GM19395 (cell line): Measurements from ENCODE around the gene DAB2IP.

Experiments used
- ATAC-seq: cut with Tn5 transposase; IDR thresholded peaks from one replicate; pipeline ENCODE4 v1.9.1; 2021; ENCODE audit warnings: mild to moderate bottlenecking, moderate library complexity; ENCODE audit not compliant: unreplicated experiment

Gene DAB2IP

DNA sequence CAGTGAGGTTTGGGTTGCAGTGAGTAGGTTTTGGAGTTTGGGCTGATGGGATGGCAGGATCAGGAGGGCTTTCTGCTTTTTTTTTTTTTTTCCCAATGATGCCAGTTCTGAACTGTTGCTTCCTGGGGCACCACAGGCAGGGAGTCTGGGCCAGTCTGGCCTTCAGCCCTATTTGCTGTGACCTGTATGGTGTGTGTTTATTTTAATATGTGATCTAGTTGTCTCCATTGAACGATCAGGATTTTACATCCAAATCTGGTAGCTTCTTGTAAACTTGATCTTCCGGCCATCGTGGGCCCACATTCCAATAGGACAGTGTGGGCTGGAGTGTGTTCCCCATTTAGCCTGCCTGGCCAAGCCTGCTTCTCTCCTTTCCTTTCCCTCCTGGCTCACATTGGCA is 25.8 kb upstream of the DAB2IP start:
- ATAC-seq, result no peak

DNA sequence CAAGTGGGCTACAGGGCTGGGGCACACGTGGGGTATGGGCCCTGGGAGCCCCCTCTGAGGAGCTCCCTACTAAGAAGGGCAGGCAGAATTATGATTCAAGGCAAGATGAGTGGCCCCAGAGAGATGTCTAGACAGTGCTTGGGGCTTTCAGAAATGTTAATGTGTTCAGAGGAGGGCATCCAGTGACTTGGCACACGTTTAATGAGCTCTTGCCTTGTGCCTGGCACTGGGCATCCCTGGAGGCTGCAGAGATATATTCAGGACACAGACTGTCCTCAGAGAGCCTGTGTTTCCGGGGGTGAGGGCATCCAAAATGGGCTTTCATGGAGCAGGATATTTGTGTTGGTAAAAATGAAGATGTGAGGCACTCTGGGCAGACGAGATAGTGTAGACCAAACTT is 25.4 kb upstream of the DAB2IP start:
- no peak for ATAC-seq

DNA sequence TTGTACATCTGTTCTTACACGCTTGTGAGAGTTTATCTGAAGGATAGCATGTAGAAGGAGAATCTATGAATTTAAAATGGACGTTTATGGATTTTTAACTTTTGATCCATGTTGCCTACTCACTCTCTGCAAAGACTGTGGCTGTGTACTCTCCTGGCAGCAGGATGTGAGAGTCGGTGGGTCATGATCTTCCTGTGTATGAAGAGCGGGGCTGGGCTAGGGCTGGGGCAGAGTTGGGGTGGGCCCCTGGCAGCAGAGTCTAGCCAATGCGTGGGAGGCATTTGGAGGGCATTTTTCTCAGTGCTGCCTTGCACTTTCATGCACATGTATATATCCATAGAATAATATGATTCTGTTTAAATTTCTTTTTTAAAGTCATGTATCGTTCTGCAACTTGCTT is 24.0 kb upstream of the DAB2IP start:
- no peak for ATAC-seq

DNA sequence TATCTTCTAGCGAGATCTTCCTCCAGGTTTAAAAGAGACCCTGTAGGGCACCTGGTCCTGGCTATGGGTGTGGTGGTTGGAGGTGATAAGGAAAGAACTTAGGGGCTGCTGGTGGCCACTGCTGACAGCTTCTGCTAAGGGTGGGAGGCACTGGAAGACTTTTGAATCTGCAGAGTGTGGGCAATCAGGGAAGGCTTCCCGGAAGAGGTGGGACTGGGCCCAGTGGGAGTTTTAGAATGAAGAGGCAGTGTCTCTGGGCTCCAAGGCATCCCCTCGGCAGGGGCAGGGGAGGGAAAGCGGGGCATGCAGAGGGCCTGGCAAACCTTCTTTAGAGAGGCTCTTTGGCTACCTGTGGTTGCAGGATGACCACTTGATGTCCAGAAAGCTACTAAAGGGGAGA is 23.0 kb upstream of the DAB2IP start:
- ATAC-seq, result no peak

DNA sequence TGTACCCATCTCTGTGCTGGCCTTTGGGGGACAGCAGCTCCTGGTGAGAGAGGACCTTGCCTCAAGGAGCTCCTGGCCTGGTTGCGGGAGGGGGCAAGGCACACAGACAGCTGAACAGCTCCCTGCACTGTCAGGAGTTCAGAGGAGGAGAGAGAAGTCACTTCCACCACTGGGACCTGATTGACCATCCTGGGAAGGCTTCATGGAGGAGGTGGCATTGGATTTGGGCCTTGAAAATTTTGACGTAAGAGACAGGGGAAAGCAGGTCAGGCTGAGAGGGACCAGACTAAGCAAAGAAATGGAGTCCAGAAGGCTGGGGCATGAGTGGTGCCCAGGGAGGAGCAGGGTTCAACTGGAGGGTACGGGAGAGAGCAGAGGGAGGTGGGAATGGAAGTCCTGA is 20.3 kb upstream of the DAB2IP start:
- ATAC-seq, result no peak

DNA sequence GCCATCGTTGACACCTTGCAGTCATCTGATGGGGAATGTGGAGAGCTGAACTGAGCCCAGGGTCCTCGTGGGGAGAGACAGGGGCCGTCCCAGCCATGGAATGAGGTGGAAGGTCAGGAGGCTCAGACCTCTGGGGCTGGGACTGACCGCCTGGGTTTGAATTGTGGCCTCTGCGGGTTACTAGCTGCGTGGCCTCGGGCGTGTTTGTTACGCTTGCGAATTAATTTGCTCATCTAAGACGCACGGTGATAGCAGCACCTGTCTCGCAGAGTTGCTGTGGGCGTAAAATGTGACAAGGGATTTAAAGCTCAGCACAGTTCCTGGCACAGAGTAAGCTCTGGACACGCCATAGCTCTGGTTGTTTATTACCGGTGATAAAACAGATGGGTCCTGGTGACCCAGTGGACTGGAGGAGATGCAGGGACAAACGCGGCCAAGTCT is 19.4 kb upstream of the DAB2IP start:
- no peak for ATAC-seq

DNA sequence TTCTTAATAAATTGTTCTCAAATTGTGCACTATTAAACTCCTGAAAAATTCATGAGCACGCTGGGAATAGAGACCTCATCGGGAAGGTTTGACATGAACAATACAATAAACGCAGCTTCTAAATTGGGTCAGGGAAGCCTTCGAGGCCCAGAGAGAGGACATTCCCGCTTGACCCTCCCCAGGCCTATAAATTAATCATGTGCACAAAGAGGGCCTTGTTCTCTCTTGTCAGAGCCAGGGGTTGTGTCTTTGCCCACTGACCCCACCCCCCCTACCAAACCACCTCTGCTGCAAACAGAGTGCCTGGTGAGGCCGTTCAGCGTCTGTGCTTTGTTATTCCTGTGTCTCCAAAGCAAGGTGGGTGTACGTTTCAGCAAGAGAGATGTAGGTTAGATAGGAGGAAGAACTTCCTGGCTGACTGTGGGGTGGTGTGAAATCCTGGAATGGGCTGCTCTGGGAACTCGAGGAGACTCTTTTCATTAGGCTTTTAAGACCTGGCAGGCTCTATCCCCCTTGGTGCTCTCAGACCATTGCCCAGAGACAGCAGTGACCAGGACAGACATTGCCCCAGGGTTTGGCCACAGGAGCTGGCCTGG is 18.2 kb upstream of the DAB2IP start:
- no peak for ATAC-seq

DNA sequence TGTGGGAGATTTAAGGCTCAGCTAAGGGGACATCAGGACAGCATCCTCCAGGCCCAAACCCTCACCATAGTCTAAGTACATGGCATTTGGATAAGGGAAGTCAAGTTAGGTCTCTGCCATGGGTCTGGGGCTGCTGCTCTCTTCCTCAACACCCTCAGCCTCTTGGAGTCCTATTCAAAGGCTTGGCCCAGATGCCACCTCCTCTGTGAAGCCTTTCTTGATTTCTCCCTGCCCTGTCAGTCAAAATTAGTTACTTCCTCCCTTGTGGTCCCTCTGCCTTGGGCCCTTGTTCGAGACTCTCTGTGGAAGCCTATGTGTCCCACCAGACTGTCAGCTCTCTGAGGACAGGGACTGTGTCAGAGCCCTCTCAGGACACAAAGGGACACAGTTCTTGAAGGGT is 17.7 kb upstream of the DAB2IP start:
- ATAC-seq, result no peak

DNA sequence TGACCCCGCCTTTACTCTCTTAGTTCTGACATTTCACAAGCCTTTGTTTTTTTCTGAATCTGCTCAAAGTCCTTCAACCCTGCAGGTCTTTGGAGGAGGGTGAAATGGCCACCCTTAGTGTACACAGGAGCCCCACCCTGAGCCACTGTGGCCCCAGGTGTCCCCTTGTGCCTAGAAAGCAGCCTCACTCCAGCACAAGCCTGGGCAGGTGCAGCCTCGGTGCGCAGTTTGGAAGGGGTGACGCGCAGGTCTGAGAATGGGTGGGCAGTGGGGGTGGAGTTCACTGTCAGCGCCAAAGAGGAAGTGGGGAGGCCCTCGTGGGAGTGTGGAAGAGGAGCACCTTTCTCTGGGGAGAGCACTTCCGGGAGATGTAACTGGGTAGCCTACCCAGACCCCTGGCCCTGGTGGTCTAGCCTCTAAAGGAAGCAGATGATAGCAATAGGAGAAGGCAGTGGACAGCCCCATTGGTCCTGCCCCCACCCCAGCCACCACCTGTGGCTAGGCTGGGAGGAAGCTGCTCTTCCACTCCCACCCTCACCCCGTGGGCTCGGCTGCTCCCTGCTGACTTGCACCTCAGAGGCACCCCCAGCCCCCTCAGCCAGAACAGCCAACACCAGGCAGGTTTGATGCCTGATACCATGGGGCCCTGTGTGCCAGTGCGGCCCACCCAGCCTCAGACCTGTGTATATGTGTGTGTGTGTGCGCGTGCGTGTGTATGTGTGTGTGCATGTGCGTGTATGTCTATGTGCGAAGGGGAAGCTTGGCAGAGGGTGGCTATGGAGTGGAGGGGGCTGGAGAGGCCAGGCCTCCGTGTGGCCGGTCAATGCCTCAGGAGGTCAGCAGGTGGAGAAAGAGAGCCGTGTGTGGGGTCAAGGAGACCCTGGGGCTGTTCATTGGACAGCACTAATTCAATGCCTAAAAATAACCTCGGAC is 16.8 kb upstream of the DAB2IP start:
- no peak for ATAC-seq

DNA sequence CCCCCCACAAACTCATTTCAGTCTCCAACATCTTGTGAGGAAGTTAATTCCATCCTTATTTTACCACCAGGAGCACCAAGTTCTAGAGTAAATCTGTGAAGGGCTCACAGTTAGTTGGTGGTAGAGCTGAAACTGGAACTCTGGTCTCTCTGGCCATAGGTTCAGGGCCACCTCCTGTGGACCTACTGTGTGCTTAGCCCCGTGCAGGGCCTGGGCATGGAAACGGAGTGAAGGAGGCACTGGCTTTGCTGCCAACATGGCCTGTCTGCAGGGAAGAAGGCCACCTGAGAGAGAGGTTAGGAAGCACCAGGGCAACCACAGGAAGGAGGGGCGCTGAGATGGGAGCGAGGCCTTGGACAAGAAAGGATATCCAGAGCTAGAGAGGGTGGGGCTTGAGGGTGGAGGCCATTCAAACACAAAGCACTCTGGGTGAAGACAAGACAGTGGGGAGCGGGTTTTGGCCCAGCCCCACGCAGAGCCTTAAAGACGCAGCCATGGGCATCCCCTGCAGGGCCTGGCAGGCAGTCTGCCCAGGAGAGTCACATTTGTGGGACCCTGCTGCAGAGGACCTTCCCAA is 16.0 kb upstream of the DAB2IP start:
- ATAC-seq, result no peak

DNA sequence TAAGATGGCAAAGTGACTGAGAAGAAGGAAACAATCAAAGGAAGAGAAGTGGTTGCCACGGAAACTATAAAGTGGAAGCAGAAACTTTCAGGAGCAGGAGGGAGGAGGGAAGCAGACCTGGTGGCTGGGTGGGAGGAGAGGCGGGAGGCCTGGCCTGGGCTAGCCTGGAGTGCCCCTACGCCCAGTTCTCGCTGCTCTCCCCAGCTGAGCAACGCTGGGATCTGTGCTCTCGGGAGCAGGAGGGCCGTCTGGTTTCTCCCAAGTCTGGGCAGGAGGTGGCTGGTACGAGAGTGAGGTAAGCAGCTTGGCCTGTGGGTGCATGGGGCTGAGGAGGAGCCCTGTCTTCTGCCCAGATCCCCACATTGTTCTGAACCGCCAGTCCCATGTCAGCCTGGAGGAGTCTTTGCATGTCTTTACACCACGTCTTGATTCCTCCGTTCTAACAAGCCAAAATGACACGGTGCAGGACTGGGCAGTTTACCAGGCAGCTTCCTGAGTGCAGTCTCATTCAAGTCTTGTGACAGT is 15.0 kb upstream of the DAB2IP start:
- ATAC-seq, result no peak

DNA sequence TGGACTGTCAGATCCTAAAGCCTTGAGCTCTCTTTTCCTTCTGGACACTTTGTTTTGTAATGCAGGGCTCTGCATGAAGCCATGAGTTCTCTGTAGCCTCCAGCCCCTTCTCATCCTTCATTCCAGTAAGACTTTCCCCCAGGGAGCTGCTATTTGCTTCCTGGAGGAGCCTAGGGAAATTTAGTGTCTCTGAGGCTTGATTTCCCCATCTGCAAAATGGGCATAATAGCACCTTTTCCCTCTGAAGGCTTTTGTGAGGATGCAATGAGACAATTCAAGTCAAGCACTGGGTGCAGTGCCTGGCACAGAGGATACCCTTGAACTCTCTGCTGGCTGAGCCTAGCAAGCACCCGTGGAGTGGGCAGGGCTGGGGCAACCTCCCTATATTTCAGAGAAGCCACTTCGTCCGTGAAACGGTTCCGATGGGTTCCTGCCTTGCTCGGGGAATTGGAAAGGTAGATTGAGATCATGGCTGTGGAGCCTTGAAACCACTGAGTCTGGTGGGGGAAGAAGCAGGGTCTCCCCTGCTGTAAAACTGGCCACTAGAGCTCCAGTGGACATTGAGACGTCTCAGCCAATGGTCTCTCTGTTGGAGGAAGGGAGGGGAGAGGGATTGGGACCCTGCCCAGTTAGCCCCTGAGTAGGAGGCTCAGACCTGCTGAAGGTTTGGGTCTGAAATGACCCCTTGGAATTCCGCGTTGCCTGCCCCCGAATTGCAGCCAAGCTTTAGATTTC is 14.3 kb upstream of the DAB2IP start:
- ATAC-seq, result no peak

DNA sequence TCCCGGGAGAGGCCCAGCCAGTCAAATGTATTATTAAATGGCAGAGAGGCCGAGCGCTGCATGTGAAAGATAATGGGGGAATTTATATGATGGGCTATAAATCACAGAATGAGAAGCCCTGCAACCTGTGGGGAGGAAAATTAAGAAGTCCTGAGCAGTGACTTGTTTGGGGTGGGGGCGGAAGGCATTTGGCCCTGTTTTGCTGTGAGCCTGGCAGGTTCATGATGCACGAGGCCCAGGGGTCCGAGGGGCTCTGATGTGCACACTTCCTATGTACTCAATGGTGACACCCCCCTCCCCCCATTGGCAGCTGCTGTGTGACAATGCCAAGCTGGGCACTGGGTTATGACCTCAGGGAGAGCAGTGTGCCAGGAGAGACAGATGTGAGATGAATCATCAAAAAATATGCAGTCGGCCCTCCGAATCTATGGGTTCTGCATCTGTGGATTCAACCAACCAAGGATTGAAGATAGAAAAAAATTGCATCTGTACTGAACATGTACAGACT is 13.7 kb upstream of the DAB2IP start:
- ATAC-seq, result no peak

DNA sequence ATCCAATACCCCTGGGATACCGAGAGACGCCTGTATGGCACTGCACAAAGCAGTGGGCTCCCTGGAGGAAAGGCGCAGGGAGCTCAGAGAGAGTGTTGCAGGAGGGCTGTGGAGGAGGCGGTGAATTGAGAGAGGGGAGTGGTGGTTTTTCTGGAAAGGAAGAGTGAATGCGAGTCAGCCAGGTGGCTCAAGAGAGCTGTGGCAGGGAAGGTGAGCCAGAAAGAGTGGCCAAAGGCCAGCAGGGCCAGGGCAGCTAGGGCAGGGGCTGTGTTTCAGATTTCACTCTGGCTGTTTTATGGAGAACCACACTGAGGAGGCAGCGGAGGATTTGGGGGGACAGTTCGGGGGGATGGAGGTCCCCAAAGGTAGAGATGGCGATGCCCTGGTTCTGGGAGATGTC is 13.0 kb upstream of the DAB2IP start:
- no peak for ATAC-seq

DNA sequence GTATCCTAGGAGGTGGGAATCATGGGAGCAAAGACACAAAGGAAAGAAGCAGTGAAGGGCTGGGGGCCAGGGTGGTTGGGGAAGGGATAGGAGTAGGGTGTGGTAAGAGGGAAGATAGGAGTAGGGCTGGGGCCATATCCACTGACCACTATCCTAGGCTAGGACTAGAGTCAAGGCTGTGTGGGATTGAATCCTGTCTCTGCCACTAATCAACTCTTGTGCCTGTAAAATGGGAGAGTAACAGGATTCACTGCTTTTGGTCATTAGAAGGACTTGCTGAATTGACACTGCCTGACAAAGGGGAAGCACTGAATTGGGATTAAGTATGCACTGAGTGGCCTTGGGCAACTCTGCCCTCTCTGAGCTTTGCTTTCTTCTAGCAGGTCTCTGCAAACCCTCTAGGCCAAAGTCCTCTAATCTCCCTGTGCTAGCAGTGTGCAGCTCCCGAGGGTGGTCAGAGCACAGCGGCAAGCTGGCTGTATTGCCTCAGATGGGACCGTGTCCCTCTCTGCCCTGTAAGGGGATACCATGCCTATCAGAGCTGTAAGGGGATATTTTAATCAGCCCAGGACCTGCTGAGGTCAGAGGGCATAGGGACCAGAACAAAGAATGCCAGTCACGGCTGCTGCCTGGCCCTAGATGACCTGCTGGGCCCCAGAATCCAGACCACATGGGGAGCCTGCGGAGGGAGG is 12.4 kb upstream of the DAB2IP start:
- ATAC-seq, result no peak

DNA sequence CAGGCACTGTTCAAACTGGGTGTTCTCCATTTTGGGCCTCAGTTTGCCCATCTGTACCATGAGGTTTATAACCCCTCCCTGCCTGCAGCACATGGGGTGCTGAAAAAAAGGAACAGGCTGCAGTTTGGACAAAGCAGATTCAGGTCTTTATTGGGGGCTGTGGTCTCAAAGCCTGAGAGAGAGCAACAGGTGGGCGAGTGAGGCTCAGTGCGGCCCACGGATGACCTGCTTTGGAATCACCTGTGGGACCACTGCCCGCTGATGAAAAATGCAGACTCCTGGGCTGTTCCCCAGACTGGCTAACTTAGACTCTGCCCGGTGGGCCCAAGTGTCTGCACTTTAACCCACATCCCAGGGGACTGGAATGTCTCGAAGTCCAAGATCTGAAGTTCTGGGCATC is 11.8 kb upstream of the DAB2IP start:
- no peak for ATAC-seq

DNA sequence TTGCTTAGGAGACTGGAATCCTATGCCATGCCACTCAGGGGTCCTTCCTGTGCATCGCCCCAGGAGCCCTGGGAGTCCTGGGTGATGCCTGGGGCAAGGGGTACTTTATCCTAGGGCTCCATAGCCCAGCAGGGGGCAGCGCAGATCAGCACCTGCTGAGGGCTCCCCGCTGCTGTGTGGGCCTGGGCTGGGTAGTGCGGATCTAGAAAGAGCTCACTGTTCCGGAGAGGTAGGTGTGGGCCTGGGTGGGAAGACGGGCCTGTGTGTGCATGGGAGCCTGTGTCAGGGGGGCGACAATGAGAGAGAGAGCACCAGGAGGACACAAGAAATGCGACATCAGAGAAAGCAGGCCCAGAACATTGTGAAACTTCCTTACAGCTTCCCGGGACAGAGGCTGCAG is 11.4 kb upstream of the DAB2IP start:
- ATAC-seq, result no peak

DNA sequence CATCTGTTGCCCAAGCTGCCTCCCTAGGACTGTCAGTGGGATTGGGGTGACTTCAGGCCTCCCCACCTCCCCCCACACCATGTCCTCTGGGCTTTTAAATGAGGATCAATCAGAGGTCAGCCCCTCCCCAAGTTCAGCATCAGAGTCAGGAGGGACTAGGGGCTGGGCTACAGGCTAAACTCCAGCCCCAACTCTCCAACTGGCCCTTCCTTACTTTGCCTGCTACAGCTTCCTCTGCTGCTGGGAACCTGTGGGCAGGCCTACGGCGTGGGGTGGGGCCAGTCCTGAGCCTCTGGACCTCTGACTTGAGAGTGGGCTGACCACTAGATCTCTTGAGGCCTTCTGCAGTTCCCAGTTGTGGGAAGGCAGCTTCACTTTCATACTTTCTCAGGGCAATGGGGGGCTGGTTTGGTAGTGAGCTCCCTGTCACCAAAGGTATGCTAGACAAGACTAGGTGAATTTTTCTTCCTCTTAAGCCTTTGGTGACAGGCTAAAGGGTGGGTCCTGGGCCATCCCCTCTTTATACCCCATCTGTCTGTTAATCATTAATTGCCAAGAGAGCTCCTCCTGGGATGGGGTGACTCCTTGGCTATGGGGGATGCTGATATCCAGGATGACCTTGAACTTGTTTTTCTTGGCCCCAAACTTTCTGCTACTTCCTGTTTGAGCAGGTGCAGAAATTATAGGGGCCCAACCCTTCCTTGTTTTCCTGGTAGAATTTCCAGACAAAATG is 10.8 kb upstream of the DAB2IP start:
- ATAC-seq, result no peak

DNA sequence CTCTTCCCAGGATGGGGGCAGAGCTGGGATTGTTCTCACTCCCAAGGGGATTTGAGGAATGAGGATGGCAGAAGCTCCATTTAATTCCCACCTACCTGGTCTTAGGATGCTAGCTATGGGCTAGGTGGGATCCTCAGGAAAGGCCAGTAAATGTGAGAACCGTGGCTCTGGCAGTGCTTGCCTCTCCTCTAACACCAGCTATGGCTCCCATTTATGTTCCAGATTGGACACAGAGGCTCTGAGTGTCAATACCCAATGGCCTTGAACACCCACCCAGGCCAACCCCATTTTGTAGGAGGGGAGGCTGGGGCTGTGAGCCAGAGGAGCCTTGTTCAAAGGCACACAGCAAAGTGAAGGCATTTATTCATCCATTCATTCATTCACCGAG is 10.2 kb upstream of the DAB2IP start:
- ATAC-seq, result no peak

DNA sequence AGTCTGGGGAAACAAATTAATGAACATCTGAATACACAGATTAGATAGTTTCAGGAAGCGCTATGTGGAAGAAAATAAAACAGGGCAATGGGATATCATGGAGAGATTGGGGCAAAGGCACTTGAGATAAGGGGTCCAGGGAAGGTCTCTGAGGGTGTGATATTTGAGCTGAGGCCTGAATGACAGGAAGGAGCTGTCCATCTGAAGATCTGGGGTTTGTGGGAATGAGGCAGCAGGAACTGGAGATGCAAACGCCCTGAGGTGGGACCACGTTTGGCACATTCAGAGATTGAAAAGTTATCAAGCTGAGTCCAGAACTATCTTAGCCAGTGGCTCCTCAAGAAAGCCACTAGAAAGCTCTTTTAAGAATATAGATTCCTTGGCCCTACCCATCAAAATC is 8.7 kb upstream of the DAB2IP start:
- no peak for ATAC-seq
